Mesenchymal stem cell (in vitro differentiated cells and primary cell): ENCODE results near the gene PRKCZ.

Experiments used
- DNase-seq: peaks from one replicate; pipeline ENCODE4 v3.0.0-alpha.2; 2013
- H2AFZ ChIP-seq: one replicate; pipeline ENCODE4 v1.6.1; 2013; ENCODE audit warnings: low read depth, mild to moderate bottlenecking, control low read depth, inconsistent platforms, low read length, moderate library complexity
- H2AK5ac ChIP-seq: 2 replicates; pipeline ENCODE4 v1.6.1; 2013; ENCODE audit warnings: low read length, moderate library complexity, mild to moderate bottlenecking, inconsistent platforms; ENCODE audit not compliant: severe bottlenecking
- H2BK120ac ChIP-seq: one replicate; pipeline ENCODE4 v1.6.1; 2013; ENCODE audit warnings: low read depth, mild to moderate bottlenecking, inconsistent platforms, low read length, moderate library complexity
- H2BK12ac ChIP-seq, 2 experiments: one replicate each; pipeline ENCODE4 v1.6.1; 2013; ENCODE audit warnings: inconsistent platforms in 2 of 2, low read length in 2 of 2, mild to moderate bottlenecking in 2 of 2, moderate library complexity in 2 of 2, control low read depth in 1 of 2
- H2BK15ac ChIP-seq: one replicate; pipeline ENCODE4 v1.6.1; 2013; ENCODE audit warnings: mild to moderate bottlenecking, low read depth, inconsistent platforms; ENCODE audit not compliant: poor library complexity, severe bottlenecking
- H2BK5ac ChIP-seq: 2 replicates; pipeline ENCODE4 v1.6.1; 2013; ENCODE audit warnings: low read depth, mild to moderate bottlenecking, low read length, control low read depth, inconsistent platforms; ENCODE audit not compliant: poor library complexity, severe bottlenecking
- H3K14ac ChIP-seq, 2 experiments: one replicate each; pipeline ENCODE4 v1.6.1; 2013; ENCODE audit warnings: inconsistent platforms in 2 of 2, low read length in 2 of 2, control low read depth in 1 of 2, mild to moderate bottlenecking in 1 of 2, moderate library complexity in 1 of 2
- H3K18ac ChIP-seq, 2 experiments: one replicate each; pipeline ENCODE4 v1.6.1; 2013; ENCODE audit warnings: inconsistent platforms in 2 of 2, low read length in 2 of 2, control low read depth in 1 of 2, low read depth in 1 of 2, mild to moderate bottlenecking in 1 of 2
- H3K23ac ChIP-seq, 2 experiments: one replicate each; pipeline ENCODE4 v1.6.1; 2013; ENCODE audit warnings: inconsistent platforms in 2 of 2, low read length in 2 of 2, mild to moderate bottlenecking in 2 of 2, moderate library complexity in 2 of 2, control low read depth in 1 of 2
- H3K27ac ChIP-seq: 2 replicates; pipeline ENCODE4 v1.5.1; 2013; ENCODE audit warnings: mild to moderate bottlenecking, moderate library complexity, low read length, control low read depth, inconsistent platforms; ENCODE audit not compliant: poor library complexity, severe bottlenecking
- H3K27me3 ChIP-seq, 2 experiments: 2 replicates each; pipeline versions ENCODE4 v1.6.1 to v1.7.0; 2013; ENCODE audit warnings: low read length in 2 of 2, mild to moderate bottlenecking in 2 of 2, moderate library complexity in 2 of 2, control low read depth in 1 of 2, inconsistent platforms in 1 of 2; ENCODE audit not compliant: control insufficient read depth in 1 of 2, insufficient read depth in 1 of 2
- H3K36me3 ChIP-seq, 2 experiments: 2 replicates each; pipeline versions ENCODE4 v1.6.1 to v1.7.0; 2013; ENCODE audit warnings: low read length in 2 of 2, control low read depth in 1 of 2, inconsistent platforms in 1 of 2, low read depth in 1 of 2, mild to moderate bottlenecking in 1 of 2; ENCODE audit not compliant: insufficient read depth in 2 of 2, control insufficient read depth in 1 of 2
- H3K4ac ChIP-seq, 2 experiments: one replicate each; pipeline ENCODE4 v1.6.1; 2013; ENCODE audit warnings: inconsistent platforms in 2 of 2, low read length in 2 of 2, mild to moderate bottlenecking in 2 of 2, moderate library complexity in 2 of 2, control low read depth in 1 of 2, low read depth in 1 of 2
- H3K4me1 ChIP-seq: 2 replicates; pipeline ENCODE4 v1.6.1; 2013; ENCODE audit warnings: low read depth, low read length, control low read depth; ENCODE audit not compliant: control insufficient read depth, insufficient read depth
- H3K4me2 ChIP-seq: 2 replicates; pipeline ENCODE4 v1.6.1; 2013; ENCODE audit warnings: low read length, mild to moderate bottlenecking, inconsistent platforms; ENCODE audit not compliant: poor library complexity, severe bottlenecking
- H3K4me3 ChIP-seq, 2 experiments: 2 replicates each; pipeline versions ENCODE4 v1.5.1 to v1.7.0; 2013; ENCODE audit warnings: low read length in 2 of 2, mild to moderate bottlenecking in 2 of 2, control low read depth in 1 of 2, low read depth in 1 of 2; ENCODE audit not compliant: insufficient read depth in 1 of 2
- H3K79me1 ChIP-seq: replicated peaks from 2 replicates; pipeline ENCODE4 v1.6.1; 2013; ENCODE audit warnings: mild to moderate bottlenecking, control low read depth, low read length, inconsistent platforms; ENCODE audit not compliant: poor library complexity, severe bottlenecking
- H3K9ac ChIP-seq: 2 replicates; pipeline ENCODE4 v1.7.0; 2013; ENCODE audit warnings: mild to moderate bottlenecking, low read length, moderate library complexity
- H3K9me3 ChIP-seq: 2 replicates; pipeline ENCODE4 v1.7.0; 2013; ENCODE audit warnings: mild to moderate bottlenecking, low read length; ENCODE audit not compliant: control insufficient read depth
- H4K8ac ChIP-seq: one replicate; pipeline ENCODE4 v1.6.1; 2013; ENCODE audit warnings: inconsistent platforms, mild to moderate bottlenecking, low read length, moderate library complexity
- H4K91ac ChIP-seq: one replicate; pipeline ENCODE4 v1.6.1; 2013; ENCODE audit warnings: mild to moderate bottlenecking, low read length, inconsistent platforms
- WGBS: methylation state at CpG from one replicate; pipeline ENCODE4 v1.1.7; 2013; ENCODE audit warnings: mixed read lengths; 5-methylcytosine and 5-hydroxymethylcytosine counted together

The PRKCZ gene

DNA sequence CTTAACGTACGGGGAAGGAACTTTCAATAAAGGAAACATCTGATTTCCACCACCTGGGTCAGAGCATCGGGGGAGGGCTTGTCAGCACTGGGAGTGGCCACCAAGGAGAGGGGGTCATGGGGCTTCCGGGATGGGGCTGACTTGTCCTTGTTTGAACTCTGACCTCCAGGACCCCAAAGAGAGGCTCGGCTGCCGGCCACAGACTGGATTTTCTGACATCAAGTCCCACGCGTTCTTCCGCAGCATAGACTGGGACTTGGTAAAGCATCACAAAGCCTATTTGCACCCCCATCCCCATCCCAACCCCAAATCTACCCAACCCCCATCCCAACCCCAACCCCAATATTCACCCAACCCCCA, 124.8 kb downstream of the PRKCZ start:
- Histone ChIP-seq H3K27ac (no peak overlapping the region), H3K4me1 (peaks cover 12% of the 10 kb centered on the region), H3K4me2 (no peak overlapping the region), H3K14ac (no peak overlapping the region), H2AK5ac (no peak overlapping the region), H3K9ac (peak overlapping the region; percentile 81), H2BK120ac (no peak overlapping the region), H3K18ac (no peak overlapping the region), H2BK15ac (no peak overlapping the region), H2BK5ac (no peak overlapping the region), H3K27me3 (peaks cover 0 to 32% of the 10 kb centered on the region in 2 experiments), H3K4ac (no peak overlapping the region), H3K23ac (no peak overlapping the region), H3K9me3 (no peaks in the 10 kb centered on the region), H3K4me3 (peak overlapping the region in 1 of 2 experiments; percentile 76), H4K8ac (no peak overlapping the region), H4K91ac (no peak overlapping the region), H2AFZ (no peak overlapping the region), H3K36me3 (peaks cover 0 to 79% of the 10 kb centered on the region in 2 experiments), H2BK12ac (no peak overlapping the region), H3K79me1 (no peaks in the 10 kb centered on the region)
- DNase-seq, result no peak
- WGBS, result 98% methylated on average over 9 of the region's 9 CpGs

DNA sequence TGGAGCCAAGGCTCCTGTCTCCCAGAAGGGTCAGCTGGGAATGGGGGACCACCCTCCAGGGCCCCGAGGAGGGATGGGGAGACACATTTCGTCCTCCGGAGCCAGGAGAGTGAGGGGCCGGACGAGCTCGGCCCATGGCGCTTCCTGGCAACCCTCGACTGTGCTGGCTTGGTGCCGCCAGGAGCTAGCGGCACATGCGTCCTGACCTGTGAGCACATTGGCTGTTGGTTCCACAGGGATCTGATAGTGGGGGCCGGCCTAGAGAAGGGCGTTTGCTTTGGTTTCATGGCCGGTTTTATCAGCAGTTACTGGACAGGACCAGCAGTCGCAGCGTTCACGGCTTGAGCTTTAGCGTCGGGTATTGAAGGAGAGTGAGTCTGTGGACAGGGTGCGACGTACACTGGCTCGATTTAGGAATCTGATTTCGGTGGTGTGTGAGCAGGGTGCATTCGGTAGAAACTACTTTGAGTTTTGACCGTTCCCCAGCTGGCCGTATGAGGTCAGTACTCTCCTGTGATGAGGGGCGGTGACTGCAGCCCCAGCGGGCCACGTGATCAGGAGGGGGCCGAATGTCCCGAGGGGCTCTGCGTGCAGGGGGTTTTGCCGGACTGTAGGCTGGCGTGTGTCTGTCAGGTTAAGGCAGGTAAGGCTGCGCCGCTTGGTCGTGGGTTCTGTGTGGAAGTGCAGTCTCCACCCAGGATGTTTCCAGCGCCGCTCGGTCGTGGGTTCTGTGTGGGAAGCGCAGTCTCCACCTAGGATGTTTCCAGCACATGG, 125.7 kb downstream of the PRKCZ start:
- H2BK15ac ChIP-seq, result no peak overlapping the region
- H3K9ac ChIP-seq, result no peak overlapping the region
- no peak overlapping the region for H3K23ac ChIP-seq
- H3K18ac ChIP-seq, result no peak overlapping the region
- H3K27ac ChIP-seq, result no peak overlapping the region
- no peak overlapping the region for H3K4ac ChIP-seq
- H3K27me3 ChIP-seq, result peaks cover 0 to 32% of the 10 kb centered on the region in 2 experiments
- H3K14ac ChIP-seq, result no peak overlapping the region
- no peak overlapping the region for H2AFZ ChIP-seq
- no peak overlapping the region for H2BK120ac ChIP-seq
- no peak overlapping the region for H4K8ac ChIP-seq
- no peak overlapping the region for H2AK5ac ChIP-seq
- H2BK12ac ChIP-seq, result no peak overlapping the region
- H2BK5ac ChIP-seq, result no peak overlapping the region
- H3K9me3 ChIP-seq, result no peaks in the 10 kb centered on the region
- no peak overlapping the region for H3K4me2 ChIP-seq
- DNase-seq, result no peak
- H3K4me1 ChIP-seq, result peaks cover 17% of the 10 kb centered on the region
- no peak overlapping the region for H4K91ac ChIP-seq
- H3K4me3 ChIP-seq, result no peak overlapping the region
- H3K36me3 ChIP-seq, result peaks cover 0 to 84% of the 10 kb centered on the region in 2 experiments
- WGBS, result 90% methylated on average over 41 of the region's 42 CpGs
- no peaks in the 10 kb centered on the region for H3K79me1 ChIP-seq

- H4K8ac ChIP-seq, result no peak overlapping the region
- H3K23ac ChIP-seq, result no peak overlapping the region
- no peak overlapping the region for H3K4me3 ChIP-seq
- H3K27me3 ChIP-seq, result peaks cover 0 to 32% of the 10 kb centered on the region in 2 experiments
- no peak overlapping the region for H3K9ac ChIP-seq
- H3K18ac ChIP-seq, result no peak overlapping the region
- H3K27ac ChIP-seq, result no peak overlapping the region
- H3K79me1 ChIP-seq, result no peaks in the 10 kb centered on the region
- no peak overlapping the region for H3K4ac ChIP-seq
- peaks cover 17% of the 10 kb centered on the region for H3K4me1 ChIP-seq
- H3K9me3 ChIP-seq, result no peaks in the 10 kb centered on the region
- no peak overlapping the region for H3K4me2 ChIP-seq
- DNase-seq, result no peak
- H2BK15ac ChIP-seq, result no peak overlapping the region
- H2BK120ac ChIP-seq, result no peak overlapping the region
- H3K36me3 ChIP-seq, result peaks cover 0 to 88% of the 10 kb centered on the region in 2 experiments
- H2BK12ac ChIP-seq, result no peak overlapping the region
- H2AFZ ChIP-seq, result no peak overlapping the region
- H2AK5ac ChIP-seq, result no peak overlapping the region
- 91% methylated on average over 10 of the region's 10 CpGs for WGBS
- no peak overlapping the region for H4K91ac ChIP-seq
- no peak overlapping the region for H3K14ac ChIP-seq
- no peak overlapping the region for H2BK5ac ChIP-seq
Measured at GRCh38 chr1:2176615-2177014, 126.4 kb downstream of the PRKCZ start.

DNA sequence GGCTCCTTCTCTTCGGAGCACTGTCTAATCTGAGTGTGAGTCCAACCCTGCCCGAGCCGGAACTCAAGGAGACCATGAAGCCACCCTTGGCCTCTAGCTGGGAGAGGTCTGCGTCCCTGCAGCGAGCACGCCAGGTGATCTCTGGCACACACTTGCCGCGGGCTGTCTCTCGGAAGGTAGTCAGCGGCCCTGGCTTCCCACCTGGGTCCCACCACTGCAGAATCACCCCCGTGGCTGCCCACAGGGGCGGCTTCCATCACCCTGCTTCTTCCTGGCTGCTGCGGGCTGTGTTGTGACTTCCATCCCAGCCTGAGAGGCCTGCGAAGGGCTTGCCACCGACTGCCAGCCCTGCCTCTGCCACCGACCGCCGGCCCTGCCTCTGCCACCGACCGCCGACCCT, 127.3 kb downstream of the PRKCZ start:
- WGBS, result 96% methylated on average over 21 of the region's 21 CpGs
- no peak overlapping the region for H3K14ac ChIP-seq

More for the DNA sequence above, 127.3 kb downstream of the PRKCZ start:
- no peak for DNase-seq
- no peak overlapping the region for H3K4me3 ChIP-seq
- no peak overlapping the region for H3K18ac ChIP-seq
- peaks cover 0 to 28% of the 10 kb centered on the region in 2 experiments for H3K27me3 ChIP-seq
- H2BK15ac ChIP-seq, result no peak overlapping the region
- H2BK5ac ChIP-seq, result no peak overlapping the region
- no peak overlapping the region for H3K4me2 ChIP-seq
- no peak overlapping the region for H4K91ac ChIP-seq
- H3K4me1 ChIP-seq, result peaks cover 17% of the 10 kb centered on the region
- H3K23ac ChIP-seq, result no peak overlapping the region
- H3K9me3 ChIP-seq, result no peaks in the 10 kb centered on the region
- no peak overlapping the region for H2BK120ac ChIP-seq
- no peak overlapping the region for H3K4ac ChIP-seq
- no peak overlapping the region for H3K27ac ChIP-seq
- H3K9ac ChIP-seq, result no peak overlapping the region
- H3K36me3 ChIP-seq, result peaks cover 0 to 87% of the 10 kb centered on the region in 2 experiments
- no peak overlapping the region for H2AFZ ChIP-seq
- no peak overlapping the region for H2AK5ac ChIP-seq
- no peak overlapping the region for H4K8ac ChIP-seq
- no peak overlapping the region for H2BK12ac ChIP-seq
- no peaks in the 10 kb centered on the region for H3K79me1 ChIP-seq
